Heart left ventricle (tissue), 13 donors: ENCODE data around the gene CCDC85C.

Experiments
- CTCF ChIP-seq, 12 donors: fragments of 200-600 bp; sonication (generic) in 4 of 12; IDR thresholded peaks; one replicate each; pipeline versions ENCODE4 v1.5.0 to v1.8.0; 2018 to 2022; ENCODE audit warnings: antibody characterized with exemption in 12 of 12, mild to moderate bottlenecking in 5 of 12
- POLR2A ChIP-seq, 2 donors: fragments of 450-650 bp; IDR thresholded peaks; one replicate each; pipeline ENCODE4 v1.6.1; 2017; ENCODE audit warnings: antibody characterized with exemption in 2 of 2, mild to moderate bottlenecking in 2 of 2, moderate library complexity in 2 of 2
- donor health status: ischemic (EF 13 %, LVEDD 7.1; RV severe dilation, severe dysfunction).
- donor health status: DM: no; HTN: yes; CAD: no.
- donor health status: DM: no; HTN: no; CAD: no.
- donor health status: ischemic (EF 25% LVEDD 6.9; RV normal size, moderate dysfunction).
- donor health status: ischemic (EF 25% LVEDD 5.7; RV mildly dilated, moderate dysfunction).
- donor health status: ischemic (EF 35%, LVEDD 5.7; RV mildly dilated, moderate dysfunction).
- donor health status: nonischemic (EF 11% LVEDD 7.7; RV severe dilation, severe dysfunction).
- donor health status: DM: yes; HTN: yes; CAD: no.
- donor health status: PGD.
- donor health status: ischemic (EF 29% LVEDD 5.4; RV normal size, mild dysfunction).
- donor health status: nonischemic (EF 23%, LVEDD 6.1; RV moderate dilation, normal function).

DNA sequence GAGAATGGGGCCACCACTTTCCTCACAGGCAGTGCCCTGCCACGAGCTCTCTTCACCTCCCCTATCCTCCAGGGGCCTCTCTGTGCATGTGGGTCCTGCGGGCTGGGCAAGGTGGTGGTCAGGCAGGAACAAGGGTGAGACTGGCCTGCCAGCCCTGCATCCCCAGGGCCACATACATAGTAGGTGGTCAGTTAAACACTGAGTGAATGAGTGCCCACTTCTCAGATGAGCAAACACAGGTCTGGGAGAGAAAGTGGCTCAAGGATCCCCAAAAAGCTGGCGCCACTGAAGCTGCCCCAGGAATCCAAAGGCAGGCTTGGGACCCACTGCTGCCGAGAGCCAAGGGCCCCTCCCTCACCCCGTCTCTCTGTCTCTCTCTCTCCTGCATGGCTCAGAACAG lies 71.7 kb downstream of the CCDC85C start:
- TF ChIP-seq CTCF (IDR thresholded peaks at IDR 0.05) (no peak), POLR2A (IDR thresholded peaks at IDR 0.05) (no peak)
